Stimulated activated CD4-positive, alpha-beta T cell treated with anti-CD3 and anti-CD28 coated beads, Interleukin-15, amount 100 ng/mL, for 24 hours (primary cell): ENCODE data around the gene RBPJL.

ENCODE experiments used
- DNase-seq: peaks from one replicate; pipeline ENCODE4 v3.0.0-alpha.2; 2020

The RBPJL gene

DNA sequence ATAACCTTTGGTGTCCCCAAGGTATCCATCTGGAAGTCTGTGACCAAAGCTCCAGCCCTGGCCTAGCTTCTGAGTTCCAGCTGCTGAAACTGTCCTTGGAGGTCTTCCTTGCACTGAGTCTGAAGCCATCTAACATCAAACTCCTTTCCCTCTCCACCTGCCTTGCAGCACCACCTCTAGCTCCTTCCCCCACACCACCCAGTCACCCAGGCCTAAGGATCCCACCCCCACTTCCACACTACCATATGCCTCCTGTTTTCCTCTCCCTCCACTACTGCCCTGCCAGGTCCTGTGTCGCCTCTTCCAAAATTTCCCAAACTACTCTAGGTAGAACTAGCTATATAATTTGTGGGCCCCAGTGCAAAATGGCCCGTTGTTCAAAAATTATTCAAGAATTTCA is 12.3 kb downstream of the RBPJL start:
- no peak for DNase-seq

DNA sequence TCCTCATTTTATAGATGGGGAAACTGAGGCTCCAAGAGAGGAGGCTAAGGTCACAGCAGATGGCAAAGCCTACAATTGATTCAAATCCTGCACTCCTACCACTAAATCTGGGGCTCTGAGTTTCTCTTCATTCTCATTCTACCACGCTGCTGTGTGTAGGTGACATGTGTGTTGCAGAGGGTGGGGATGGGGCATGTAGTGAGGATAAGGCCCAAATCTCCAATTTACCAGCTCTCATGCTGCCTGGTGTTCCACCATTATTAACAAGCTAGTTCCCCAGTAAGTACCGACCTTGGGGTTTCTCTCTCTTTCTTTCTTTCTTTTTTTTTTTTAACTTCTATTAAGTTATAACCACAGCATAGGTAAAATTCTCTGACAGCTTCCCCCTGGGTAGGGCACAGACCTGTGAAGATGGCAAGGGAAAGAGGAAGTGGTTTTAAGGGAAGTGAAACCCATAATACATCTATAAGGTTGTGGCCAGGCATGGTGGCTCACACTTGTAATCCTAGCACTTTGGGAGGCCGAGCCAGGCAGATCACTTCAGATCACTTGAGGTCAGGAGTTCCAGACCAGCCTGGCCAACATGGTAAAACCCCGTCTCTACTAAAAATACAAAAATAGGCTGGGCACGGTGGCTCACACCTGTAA is 14.4 kb downstream of the RBPJL start:
- DNase-seq: peak; percentile 17

DNA sequence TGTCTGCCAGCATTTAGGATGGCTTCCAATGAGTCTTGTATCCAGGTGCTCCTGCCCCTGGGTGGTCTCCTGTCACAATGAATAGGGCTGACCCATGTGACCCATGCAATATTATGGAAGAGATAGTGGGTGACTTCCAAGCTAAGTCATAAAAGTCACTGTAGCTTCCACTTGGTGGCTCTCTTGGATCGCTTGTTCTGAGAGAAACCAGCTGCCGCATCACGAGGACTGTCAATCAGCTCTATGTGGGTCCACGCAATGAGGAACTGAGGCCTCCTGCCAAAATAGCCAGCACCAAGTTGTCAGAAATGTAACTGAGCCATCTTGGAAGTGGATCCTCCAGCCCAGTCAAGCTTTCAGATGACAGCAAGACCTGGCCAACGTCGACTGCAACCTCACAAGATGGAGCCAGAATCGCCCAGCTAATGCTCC is 16.3 kb downstream of the RBPJL start:
- DNase-seq: no peak

DNA sequence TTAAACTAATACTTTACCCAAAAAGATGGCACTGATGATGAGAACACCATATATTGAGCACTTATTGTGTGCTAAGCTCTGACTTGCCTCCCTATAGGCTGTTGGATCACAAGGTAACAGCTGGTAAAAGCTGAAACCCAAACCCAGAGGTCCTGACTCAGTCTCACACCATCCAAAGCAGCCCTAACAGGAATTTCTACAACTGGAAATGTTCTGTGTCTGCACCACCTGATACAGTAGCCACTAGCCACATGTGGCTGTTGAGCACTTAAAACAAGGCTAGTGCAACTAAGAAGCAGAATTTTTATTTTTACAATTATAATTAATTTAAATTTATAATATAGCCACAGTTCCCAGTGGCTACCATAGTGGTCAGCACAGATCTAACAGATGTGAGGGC is 17.1 kb downstream of the RBPJL start:
- DNase-seq: no peak

DNA sequence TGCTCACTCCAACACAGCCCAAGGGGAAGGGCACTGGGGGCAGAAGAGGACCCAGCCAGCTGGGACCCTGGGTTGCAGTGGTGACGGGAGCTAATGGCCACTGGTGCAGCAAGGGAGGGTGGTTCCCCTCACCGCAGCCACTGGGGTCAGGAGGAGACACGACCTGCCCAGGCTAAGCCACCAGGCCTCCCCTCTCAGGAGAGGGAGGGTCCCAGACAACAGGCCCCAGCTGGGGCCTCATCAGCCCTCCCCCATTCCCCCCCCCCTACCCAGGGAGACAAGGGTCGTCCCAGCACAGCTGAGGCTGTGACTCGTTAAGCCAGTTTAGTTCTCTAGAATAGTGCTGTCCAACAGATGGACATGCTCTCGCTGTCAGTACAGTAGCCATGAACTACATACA is 18.7 kb downstream of the RBPJL start:
- DNase-seq: no peak

DNA sequence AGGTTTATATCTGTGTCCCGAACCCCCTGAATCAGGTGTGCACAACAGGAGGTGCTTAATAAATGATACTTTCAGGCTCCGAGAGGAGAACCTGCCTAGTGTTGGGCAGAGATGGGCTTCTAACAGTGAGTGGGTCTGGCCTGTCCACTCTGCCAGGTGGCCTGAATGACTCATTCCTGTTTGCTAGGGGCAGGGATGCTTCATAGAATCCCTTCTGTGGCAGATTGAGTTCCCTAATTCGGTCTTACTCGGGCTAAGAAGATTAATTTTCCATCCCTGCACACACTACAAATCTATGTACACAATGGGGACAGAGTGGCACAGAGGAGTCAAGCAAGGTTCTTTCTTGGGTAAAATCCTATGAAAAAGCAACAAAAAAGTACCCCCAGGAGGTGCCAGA is 21.8 kb downstream of the RBPJL start:
- no peak for DNase-seq

DNA sequence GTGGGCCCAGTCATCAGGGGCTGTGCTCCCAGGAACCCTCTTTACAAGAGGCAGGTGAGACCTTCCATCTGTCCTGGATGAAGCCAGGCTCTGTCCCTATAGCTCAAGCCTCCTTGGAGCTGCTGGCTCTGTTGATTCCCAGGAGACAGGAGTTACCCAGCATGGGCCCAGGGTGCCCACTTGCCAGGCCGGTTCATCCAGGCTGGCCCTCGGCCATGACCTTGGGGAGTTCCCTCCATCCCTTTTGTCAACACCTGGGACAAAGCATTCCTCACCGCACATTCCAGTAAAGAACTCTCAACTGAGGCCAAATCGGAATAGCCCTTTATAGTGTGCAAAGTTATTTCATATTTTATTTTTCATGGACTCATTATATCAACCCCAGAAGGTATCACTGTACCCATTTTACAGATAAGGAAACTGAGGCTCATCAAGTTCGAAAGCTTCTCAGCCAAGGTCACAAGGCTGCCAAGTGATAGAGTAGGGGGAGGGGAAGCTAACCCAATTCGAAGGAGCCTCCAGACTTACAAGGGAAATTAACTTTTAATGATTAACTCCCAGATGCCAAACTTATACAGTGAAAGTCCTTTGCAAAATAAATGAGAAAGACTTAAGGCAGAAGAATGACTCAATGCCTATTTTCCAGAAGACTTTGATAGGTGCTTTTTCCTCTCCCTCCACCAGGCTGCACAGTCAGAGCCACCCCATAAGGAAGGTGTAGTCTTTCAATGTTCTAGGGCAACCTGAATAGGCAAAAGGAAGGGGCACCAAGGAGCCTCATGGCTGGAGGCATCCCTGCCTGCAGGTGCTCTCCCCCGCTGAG is 23.1 kb downstream of the RBPJL start:
- DNase-seq: no peak

DNA sequence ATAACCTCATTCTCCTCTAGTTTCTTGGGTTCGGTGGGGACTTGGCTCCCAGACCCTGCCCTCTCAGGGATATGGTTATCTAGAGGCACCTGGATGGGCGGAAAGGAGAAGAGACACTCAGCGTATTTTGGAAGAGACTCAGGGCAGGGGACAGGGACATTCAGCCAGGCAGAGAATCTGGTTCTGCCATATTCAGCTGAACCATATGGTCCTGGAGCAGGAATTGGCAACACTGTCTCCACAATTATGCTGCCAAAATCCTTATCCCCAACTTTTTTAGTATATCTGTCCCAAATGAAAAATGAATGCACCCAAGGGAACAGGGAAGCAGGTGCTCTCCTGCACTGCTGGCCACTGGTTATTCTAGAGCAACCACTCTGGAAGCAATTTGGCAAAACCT is 23.8 kb downstream of the RBPJL start:
- DNase-seq: no peak

DNA sequence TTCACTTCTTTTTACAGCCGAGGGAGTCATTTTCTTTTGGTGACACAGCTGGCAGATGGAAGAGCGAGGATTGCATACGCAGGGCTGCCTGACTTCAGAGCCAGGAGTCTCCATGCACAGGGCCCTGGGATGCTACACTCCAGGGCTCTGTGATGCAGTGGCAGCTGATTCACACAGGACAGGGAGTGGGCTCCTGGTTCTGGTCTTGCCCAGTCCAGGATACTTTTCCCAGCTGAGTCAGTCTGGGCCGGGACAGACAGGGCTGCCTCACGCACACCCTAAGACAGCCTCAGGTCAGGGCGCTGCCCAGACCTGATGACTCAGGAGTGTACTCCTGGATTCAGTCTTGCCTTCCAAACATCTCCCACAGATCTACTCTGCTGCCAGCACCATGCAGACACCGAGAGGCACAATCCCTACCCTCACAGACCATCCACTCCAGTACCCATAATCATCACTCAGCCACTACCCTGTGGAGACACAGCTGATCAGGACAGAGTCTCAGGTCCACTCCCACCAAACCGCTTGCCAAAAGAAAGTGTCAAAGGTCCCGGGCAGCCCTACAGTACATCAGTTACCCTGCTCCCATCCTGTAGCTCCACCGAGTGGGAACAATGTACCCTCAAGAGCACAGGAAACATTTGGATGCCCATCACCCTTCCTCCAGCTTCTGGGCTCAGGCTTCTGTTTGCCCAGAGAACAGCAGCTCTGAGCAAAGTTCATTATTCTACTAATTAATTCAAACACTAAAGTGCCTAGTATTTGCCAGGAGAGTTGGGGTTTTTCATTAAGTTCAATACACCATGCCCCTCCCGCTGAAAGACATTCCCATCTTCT is 30.1 kb downstream of the RBPJL start:
- no peak for DNase-seq

DNA sequence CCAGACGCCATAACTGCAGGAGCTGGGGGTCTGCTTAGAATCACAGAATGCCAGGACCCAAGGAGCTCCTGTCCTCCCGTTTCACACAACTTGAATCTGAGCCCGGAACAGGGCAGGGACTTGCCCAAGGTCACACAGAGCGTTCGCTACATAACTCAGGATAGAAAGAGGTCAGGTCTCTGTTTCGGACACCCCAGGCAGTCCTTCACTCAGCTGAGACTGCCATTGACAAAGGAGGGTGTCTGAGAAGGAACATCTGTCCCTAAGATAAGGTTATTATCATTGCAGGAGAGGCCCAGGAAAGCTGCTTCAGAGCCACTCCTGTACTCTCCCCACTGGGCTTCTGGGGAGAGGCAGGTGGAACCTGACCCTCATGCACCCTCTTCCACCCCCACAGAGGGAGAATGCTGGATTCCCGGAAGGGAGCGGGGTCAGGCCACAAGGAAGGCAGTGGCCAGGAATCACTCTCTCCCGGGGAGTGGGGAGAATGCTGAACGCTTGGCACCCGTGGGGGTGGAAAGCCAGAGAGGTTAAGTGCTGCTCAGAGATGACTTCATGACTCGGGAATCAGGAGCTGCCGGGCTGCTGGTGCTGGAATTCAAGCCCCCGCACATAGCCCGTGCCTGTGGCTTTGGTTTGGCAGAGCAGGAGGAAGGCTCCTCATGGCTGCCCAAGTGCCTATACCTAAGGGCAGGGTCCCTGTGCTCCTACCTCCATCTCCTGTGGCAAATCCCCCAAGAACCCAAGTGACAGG is 30.9 kb downstream of the RBPJL start:
- DNase-seq: no peak

DNA sequence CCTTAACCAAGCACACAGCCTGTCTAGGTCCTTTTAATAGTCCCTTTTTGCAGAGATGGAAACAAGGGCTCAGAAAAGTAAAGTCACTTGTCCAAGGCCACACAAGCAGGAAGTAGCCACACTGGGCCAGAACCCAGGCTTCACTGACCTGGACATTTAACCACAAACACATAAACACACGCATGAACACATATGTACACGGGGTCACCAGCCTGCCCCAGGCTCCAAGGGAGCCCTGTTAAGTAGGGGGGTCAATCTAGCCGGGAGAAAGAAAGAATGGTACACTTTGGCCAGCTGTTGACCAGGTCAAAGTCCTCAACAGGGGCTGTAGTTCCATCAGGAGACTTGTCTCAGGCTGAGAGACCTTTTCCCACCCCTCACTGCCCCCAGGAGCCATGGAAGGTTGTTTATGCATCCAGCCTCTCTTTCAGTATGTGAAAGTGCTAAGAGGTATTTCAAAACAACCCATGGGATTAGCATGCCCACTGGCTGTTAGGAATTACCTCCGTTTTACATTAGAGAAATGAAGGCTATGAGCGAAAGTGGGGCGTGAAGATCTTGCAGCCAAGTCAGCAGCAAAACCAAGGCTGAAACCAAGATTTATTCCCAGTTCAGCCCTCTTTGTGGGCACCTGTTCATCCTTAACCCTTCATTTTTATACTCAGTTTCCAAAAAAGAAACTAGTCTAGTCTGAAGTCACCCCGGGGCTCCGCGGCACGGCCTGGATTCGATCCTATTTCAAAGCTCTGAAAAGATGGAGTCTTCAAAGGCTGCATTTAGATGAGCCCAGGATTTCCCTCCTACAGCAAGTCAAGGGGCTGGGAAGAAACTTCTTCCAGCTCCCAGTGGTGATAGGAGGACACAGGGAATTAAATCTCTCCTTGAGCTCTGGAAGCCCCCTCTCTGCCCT is 31.7 kb downstream of the RBPJL start:
- DNase-seq: no peak

DNA sequence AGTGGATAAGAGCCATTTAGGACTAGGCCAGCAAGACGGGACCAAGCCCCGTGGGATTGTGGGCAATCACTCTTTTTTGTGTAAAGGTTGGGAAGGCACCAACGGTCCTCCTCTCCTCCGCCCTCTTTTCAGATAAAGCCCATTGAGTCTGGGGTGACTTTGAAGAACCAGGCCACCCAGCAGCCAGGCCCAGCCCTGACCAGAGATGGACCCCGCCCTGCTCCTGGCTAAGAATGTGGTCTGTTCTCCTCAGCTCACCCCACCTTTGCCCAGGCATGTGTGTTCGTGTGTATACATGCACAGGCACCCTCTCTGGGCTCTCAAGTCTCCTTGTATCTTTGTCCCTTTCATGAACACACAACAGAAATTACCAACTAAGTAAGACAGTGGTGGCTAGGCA is 32.4 kb downstream of the RBPJL start:
- no peak for DNase-seq

DNA sequence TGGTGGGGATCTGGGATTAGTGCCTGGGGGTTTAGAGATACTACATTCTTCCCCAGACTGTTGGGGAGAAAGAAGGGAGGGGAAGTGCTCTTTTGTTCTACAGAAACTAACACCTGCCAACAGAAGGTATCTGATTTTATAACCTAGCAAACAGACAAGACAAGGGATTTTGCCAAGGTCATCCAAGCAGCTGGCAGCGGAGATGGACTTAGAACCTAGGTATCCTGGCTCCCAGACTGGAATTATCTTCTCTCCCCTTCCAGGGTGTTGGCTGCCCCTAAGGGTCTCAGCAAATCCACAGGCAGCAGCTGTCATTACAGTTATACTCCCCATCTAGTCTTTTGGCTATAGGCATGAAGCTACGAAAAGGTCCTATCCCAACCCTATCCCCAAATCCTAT is 33.2 kb downstream of the RBPJL start:
- no peak for DNase-seq

DNA sequence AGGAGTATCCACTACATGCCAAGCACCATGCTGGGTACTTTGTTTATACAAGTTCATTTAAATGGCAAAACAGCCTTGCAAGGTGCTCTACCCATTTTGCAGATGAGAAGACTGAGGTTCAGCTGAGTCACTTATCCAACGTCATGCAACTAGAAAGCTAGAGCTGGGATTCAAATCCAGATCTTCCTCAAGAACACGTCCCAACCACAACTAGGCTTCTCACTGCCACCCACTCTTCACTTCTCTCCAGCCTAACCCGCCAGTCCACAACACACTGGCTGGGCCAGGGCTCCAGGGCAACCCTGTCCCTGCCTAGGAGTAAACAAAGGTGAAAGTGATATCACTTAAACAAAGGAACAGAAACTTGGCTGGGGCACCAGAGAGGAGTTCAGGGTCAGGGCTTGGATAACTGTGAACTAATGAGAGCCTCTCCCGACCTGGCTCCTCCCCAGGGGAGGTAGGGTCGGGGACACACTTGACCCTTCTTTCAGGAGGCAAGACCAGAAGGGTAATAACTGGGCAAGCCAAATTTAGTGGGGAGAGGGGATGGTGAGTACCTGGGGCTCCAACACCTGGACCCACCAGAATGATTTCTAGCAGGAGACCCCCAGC is 33.7 kb downstream of the RBPJL start:
- DNase-seq: no peak

DNA sequence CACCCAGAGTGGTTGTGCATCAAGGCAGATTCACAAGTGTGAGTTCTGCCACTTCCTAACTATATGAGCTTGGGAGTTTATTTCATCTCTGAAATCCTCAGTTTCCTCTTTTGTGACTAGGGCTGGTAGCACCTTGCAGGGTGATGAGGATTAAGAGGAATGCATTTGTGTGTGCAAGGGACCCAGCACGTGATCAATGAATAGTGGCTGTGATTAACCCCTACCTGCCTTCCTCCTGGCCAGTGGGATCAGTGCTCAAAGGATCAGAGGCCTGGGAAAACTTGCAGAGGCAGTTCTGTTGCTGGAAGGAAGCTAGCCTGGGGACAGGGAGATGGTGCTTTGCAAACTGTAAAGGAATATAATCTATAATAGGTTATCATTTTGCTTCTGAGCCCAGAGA is 34.3 kb downstream of the RBPJL start:
- DNase-seq: no peak

DNA sequence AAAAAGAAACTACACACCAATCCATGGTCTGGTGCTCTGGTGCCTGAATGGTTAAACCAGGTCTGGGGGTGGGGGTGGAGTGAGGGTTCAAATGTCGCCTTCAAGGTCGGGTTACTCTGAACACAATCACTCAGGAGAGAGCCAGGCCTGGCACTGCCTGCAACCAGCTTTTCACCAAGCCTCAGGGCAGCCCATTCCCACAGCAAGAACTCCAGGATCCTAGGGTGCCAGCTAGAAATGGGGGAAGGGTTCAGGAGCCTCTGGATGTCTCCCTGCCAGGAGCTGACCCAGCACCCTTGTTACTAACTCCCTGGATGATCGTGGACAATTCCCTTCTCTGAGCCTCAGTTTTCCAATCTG is 34.9 kb downstream of the RBPJL start:
- DNase-seq: no peak

DNA sequence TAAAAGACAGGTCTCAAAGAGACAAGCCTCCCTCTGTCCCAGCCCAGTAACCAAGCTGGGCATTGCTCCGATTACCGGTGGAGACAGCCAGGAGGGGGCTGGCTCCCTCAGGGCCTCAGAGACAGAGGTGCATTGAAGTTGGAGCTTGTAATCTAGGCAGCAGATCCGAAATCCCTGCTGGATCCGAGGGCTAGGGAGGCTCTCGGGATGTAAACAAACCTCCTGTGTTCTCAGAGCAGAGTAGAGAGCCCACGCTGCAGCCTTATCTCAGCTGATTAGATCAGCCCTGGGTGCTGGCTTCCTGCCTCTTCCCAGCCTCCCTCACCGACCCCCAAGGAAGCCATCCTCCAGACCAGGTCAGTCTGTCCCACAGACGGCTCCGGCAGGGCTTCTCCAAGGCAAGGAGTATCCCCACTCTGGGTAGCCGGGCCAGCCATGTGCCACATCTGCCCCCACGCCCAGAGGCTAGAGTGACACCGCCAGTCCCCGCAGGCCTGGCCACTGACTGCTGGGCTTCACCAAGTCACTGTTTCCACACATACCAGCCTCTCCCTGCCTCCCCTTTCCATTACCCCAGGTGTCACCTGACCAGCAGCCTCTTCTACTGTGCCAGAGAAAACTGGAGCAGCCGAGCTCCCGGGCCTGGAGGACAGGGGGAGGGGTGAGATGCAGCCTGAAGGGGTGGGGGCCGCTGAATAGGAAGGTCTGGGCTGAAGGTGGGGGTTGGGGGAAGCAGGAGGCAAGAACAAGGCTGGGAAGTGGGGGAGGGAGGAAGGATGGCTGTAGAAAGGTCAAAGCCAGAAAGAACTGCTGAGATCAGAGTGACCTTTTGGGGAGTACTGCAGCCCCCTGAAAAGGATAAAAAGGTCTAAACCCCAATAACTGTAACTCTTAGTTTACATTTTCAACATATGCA is 35.6 kb downstream of the RBPJL start:
- DNase-seq: no peak

DNA sequence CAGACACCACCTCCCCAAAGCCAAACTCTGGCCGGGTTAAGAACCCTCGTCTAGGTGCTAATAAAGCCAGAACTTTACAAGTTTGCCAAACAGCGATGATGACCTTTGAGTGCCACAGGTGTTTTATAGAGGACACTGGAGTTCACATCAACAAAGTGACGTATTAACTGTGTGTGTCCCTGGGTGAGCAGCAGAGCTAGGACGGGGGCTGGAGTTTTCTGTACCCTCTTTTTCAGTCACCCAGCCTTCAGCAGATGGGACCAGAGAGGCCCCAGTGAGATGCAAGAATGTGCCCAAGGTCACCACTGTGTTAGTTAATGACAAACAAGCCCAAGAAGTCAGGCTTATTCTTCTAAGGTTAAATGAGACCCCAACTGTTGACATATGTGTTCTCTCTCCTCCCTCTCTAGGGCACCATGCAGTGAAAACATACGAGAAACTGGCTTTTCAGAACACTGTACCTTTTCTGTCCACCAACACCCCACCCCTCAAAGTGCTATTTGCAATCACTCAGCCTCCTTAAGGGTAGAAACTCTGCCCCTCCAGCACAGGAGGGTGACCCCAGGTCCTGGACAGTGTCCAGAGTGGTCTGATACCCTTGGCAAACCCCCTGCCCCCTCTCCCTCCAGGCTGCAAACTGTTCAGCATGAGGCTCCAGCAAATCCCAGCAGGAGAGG is 36.4 kb downstream of the RBPJL start:
- DNase-seq: no peak

DNA sequence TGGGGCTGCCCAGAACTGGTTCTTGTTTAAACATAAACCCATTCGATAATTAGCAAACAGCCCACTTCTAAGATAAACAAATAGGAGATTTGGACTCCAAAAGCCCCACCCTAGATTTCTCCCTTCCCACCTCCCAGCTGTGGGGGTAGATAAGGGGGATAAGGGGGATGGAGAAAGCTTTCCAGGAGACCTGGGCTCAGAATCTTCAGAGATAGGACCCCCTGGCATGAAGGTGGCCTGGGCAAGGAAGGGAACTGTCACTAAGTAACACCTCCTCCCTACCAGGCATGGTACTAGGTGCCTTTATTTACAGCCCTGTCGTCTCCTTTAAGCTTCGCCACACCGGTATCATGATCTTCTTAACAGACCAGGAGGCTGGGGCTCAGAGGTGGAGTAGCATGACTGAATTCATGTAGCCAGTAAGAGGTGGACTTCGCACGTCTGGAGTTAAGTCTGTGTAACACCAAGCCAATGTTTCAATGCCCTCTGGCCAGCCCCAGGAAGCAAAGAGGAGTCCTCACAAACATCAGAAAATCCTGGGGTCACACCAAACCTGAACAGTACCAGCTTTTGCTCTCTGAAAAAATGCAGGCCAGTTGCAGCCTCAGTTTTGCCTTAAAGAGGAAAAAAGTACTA is 37.0 kb downstream of the RBPJL start:
- DNase-seq: no peak
